SH-SY5Y (cell line): ENCODE results near the gene NXPE3.

ENCODE experiments used
- GATA2 ChIP-seq: IDR thresholded peaks from 2 replicates; pipeline ENCODE4 v1.6.1; 2011; ENCODE audit warnings: mild to moderate bottlenecking, low read depth, low read length
- GATA3 ChIP-seq: IDR thresholded peaks from 2 replicates; pipeline ENCODE4 v1.6.1; 2011; ENCODE audit warnings: low read depth, mild to moderate bottlenecking, low read length, moderate library complexity

The NXPE3 gene

DNA sequence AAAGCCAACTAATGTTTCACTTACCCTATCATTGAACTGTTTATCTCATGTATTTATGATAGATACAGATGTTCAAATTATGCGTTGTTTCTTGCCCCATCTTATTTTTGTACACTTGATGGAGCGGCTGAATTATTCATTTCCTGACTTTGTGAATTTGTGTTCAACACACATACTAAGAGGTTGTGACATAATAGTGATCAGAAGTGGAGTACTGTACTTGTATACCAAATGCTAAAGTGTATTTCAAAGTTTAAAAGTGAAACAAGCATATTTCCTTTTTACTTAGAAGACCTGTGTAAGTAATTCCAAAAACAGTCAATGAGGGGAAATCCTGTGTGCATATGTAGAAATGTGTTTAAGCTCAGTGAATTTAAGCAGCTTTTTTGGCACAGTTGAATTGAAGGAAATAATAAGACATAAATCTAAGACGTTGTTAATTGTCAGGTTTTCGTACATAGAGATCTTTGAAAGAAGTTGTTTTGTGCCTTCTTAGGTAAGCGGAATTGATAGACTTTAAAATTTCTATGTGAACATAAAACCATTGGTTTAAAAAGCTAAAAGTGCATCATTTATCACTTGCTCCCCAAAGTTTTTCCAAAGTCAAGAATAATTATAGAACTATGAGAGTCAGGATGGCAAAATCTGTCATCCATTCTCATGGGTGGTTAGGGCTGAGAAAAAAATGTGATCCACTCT, 72.2 kb downstream of the NXPE3 start:
- TF ChIP-seq GATA2 (no peak), GATA3 (no peak)

DNA sequence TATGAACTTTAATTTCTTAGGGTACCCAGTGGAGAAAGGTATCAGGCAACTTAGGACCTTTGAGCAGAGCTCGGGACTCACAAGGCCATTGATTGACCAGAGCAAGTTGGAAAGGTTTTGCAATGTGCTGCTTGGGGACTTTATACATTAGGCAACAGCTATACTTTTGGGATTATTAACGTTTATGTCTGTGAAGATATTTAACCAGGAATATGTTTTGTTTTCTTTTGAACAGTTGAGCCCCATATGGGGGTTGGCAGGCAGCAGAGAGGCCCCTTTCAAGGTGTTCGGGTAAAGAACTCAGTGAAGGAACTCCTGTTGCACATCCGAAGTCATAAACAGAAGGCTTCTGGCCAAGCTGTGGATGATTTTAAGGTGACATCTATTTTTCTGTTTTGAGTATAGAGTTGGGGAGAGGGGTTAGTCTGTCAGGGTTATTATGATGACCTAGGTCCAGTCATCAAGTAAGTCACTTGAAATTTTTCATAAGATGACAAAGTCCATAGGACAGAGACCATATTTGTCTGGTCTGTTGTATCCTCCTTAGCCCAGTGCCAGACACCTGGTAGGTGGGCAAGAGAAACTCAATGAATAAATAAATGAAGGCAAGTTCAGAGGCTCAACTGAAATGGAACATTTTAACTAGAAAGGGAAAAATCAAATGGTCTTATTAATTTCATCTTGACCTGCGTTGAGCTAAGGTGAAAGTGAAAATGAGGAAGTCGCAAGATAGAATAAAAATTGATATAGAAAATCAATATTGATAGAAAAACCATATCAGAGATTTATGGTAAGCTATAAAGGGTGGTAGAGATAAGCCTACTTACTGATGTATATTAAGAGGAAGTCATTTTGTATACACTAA, 73.1 kb downstream of the NXPE3 start:
- no peak for TF ChIP-seq GATA3
- no peak for TF ChIP-seq GATA2

DNA sequence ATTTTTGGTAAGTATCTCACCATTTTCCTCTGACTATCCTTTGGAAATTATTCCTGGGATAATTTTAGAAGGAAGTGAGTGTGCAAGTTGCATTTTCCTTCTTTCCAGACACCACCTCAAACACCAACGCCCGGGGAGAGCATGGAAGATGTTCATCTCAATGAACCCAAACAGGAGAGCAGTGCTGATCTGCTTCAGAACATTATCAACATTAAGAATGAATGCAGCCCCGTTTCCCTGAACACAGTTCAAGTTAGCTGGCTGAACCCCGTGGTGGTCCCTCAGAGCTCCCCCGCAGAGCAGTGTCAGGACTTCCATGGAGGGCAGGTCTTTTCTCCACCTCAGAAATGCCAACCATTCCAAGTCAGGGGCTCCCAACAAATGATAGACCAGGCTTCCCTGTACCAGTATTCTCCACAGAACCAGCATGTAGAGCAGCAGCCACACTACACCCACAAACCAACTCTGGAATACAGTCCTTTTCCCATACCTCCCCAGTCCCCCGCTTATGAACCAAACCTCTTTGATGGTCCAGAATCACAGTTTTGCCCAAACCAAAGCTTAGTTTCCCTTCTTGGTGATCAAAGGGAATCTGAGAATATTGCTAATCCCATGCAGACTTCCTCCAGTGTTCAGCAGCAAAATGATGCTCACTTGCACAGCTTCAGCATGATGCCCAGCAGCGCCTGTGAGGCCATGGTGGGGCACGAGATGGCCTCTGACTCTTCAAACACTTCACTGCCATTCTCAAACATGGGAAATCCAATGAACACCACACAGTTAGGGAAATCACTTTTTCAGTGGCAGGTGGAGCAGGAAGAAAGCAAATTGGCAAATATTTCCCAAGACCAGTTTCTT, 74.2 kb downstream of the NXPE3 start:
- TF ChIP-seq GATA3 (no peak), GATA2 (no peak)

DNA sequence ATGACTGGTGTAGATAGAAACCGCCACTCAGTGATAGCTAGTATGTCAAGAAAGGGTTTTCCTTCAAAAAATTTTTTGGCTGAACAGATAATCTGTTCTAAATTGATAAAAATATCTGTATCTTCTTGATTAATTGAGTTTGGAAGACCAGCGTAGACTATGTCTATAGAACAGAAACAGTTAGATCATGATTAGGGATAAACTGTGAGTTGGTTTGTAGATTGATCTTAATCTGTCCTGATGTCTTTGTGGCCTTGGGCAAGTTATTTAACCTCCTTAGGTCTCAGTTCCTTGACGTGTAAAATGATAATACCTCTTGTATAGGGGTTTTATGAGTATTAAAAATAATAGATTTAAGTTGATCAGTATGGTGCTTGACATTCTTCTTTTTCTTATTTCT, 75.0 kb downstream of the NXPE3 start:
- no peak for TF ChIP-seq GATA2
- no peak for TF ChIP-seq GATA3

DNA sequence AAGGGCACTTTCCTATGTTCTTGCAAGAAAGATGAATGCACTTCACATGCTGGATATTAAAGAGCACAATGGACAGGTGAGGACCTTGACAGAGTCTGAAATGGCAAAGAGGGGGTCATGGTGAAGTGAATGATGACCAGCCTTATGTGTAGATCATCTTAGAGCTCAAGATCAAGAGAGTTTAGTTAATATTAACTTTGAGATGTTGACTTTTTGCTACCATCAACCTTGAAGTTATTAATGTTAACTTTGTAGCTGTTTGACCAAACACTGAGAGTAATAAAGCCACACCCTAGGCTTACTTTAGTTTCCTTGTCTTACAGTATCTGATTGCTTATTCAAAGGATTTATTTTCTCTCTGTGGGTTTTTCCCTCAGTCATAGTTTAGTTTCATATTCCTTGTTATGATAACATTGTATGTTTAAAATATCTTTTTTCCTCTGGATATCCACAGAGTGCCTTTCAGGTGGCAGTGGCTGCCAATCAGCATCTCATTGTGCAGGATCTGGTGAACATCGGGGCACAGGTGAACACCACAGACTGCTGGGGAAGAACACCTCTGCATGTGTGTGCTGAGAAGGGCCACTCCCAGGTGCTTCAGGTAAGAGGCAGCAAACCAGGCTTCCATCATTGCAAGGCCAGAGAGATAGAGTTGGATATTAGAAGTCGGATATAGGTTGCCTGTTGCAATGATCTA, 75.7 kb downstream of the NXPE3 start:
- TF ChIP-seq GATA3 (no peak), GATA2 (no peak)

DNA sequence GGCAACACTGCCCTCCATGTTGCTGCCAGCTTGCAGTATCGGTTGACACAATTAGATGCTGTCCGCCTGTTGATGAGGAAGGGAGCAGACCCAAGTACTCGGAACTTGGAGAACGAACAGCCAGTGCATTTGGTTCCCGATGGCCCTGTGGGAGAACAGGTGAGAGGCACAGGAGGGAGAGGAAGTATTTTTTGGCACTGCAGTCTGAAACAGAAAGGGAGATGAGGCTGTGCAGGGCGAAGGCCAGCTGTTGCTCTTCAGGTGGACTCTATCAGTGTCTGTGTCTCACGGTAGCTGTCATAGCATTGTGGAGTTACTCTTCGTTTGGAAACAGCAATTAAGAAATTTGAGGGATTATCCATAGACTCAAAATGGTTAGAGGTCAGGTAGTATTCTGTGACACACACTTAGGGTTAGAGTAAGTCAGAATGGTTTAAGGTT, 78.3 kb downstream of the NXPE3 start:
- no peak for TF ChIP-seq GATA3
- TF ChIP-seq GATA2, result no peak

DNA sequence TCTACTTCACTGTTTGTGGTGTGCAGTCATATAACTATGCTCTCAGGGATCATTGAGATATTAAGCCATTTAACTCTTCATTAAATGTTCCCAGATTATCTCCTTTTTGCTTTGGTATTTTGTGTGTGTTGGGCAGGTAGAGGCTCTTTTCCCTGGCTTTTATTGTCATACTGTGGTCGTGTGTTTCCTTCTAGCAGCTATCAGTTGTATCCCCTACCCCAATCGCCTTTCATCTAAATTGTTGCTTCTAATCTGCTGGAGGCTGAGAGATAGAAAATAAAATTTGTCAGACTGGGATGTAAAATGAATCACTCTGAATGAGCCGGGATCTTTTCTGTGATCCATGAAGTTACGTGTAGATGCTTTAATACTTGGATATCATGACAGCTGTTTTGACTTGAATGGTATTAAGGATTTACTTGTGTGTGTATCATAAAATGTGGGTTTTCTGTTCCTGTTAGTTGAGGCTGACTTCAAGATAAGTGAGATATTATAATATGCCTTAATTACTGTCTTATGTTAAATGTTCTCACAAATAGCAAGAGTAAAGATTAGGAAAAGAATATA, 79.5 kb downstream of the NXPE3 start:
- TF ChIP-seq GATA3, result no peak
- no peak for TF ChIP-seq GATA2

DNA sequence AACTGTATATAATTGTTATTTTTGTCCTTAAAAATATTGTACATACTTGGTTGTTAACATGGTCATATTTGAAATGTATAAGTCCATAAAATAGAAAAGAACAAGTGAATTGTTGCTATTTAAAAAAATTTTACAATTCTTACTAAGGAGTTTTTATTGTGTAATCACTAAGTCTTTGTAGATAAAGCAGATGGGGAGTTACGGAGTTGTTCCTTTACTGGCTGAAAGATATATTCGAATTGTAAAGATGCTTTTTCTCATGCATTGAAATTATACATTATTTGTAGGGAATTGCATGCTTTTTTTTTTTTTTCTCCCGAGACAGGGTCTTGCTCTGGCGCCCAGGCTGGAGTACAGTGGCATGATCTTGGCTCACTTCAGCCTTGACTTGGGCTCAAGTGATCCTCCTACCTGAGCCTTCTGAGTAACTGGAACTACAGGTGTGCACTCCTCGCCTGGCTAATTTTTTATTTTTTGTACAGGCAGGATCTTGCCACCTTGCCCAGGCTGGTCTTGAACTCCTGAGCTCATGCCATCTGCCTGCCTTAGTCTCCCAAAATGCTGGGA, 81.0 kb downstream of the NXPE3 start:
- TF ChIP-seq GATA3, result no peak
- no peak for TF ChIP-seq GATA2

DNA sequence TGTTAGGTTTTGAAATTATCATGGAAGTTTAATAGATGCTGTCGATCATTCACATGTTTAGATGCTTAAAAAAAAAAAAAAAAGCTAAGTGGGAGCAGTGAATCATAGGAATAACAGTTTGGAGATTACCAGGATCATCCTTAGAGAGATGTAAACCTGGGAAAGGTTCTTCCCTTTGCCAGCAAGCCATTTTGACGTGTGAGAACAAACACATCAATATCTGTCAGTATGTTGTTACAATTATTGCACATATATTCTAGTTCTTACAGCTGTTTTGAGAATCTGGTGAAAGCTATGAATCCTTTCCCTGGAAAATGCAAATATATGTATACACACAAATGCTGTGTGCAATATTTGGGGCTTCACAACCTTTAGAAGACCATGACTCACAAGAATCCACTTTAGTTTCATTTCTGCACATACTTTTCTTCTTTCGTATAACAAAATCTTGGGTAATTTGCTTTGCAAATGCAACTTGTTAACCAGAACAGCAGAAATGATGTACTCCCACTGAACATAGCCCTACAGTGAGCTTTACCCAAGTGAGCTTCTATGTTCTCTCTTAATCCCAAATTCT, 82.3 kb downstream of the NXPE3 start:
- TF ChIP-seq GATA2 (no peak), GATA3 (no peak)

DNA sequence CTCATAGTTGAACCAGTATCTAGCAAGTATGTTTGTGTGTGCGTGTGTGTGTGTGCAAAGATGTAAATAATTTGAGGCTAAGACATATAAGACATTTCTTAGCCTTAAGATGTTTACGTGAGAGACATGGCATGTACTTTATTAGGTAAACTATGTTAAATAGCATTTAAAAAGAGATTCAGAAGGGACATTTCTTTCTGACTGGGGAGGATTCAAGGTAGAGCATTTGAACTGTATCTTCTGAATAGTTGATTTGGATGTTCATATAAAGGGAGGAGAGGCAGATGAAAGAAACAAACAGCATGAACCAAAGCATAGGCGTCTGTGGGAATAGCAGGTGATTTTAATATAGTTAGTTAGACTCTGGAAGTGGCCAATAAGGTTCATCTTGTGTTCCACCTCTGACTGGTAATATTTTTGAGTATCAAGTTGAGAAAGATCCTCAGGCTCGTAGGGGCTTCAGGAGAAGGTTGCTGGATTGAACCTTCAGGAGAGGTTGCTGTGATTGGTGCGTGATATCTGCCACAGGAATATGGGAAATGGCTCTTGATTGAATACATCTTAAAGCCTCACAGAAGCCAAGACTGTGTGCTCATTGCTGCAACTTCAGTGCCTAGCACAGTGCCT, 82.9 kb downstream of the NXPE3 start:
- TF ChIP-seq GATA2 (no peak), GATA3 (no peak)

DNA sequence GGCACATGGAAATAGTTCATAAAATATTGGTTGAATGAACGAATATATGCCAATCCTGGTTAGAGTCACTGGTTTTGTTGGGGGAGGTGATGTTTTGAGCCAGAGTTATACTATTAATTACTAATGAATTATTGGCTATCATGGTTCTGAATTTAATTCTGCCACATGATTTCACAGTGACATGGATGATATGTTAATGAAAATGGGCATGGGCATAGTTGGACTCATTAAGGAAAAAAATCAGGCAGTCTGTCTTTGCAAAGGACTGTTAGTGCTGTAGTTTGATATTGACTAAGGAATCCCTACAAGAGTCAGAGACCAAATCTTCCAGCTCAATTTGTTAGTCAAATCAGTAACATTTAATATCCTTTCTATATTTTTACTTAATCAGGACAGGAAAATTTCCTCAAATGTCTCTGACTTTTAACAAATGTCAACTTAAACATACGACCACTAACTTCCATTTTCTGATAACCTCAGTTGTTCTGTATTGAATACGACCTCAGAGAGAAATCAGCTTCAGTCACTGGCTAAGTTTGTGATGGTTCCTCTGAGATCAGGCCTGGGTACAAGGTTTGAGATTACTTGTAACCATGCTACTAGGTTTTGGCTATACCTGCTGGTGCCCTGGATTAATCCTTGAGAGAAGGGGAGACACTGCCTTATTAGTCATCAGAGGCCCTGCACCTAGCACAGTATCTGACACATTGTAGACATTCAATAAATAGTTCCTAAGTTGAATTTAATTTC, 83.6 kb downstream of the NXPE3 start:
- TF ChIP-seq GATA3 (no peak), GATA2 (no peak)

DNA sequence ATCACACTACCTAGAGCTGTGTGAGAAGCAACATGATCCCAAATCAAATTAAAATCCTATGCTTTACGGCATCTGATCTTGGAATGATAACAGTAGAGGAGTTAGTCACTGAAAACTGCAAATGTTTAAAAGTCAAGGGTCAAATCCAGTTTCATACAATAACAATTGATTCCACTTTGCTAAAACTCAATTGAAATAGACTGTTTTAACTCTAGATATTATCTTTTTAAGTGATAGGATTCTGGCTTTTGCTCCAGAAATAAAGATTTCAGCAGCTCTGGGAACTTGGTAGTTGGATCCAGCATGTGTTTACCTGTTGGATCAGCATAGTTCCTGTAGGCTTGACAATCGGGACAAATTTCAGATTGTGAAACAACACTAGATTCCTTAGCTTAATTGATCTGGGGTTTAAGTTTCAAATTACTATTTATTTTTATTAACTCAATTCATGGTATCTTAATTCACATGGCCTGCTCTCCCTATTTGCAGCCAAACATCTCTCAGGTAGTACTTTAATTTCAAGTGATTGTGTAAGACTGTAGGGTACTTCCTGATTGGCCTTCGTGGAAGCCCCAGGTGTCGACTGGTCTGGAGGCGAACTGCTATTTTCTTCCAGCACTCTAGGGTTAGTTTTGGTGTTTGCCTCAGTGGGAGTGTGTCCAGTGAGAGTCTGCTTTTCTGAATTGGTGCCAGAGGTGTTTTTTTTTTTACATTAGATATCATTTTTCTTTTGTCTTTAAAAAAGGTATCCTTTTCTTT, 86.9 kb downstream of the NXPE3 start:
- peak; percentile 90 for TF ChIP-seq GATA2
- peak; percentile 96 for TF ChIP-seq GATA3
